ENCODE measurements around the gene AQP2.
A peak's percentile ranks its signal among the peaks of the same experiment; 100 is the strongest.

The AQP2 gene

GRCh38 chr12:49950273-49951251 is at the start of gene AQP2:
TSS of gene AQP2 (plus strand) at chr12:49950737. CDS start at chr12:49950831, 94 bp downstream.
- DNase-seq = no peak

- no peak for DNase-seq
These were observed 49.5 kb upstream of the AQP2 start for GRCh38 chr12:49901026-49901425.

- DNase-seq = no peak
These were observed 48.6 kb upstream of the AQP2 start for GRCh38 chr12:49901986-49902385.

- no peak for DNase-seq
These were observed 47.9 kb upstream of the AQP2 start for GRCh38 chr12:49902399-49903350.

- no peak for DNase-seq
These were observed 47.2 kb upstream of the AQP2 start for GRCh38 chr12:49903351-49903699.

GRCh38 chr12:49903700-49904423 is 46.7 kb upstream of the AQP2 start, which contains the start of gene FAIM2:
TSS of gene FAIM2 (minus strand) at chr12:49903900. CDS start at chr12:49903792, 108 bp downstream.
- peak; percentile 34 for DNase-seq

- no peak for DNase-seq
These were observed 45.9 kb upstream of the AQP2 start for GRCh38 chr12:49904601-49905000.

GRCh38 chr12:49905718-49906314 is 44.7 kb upstream of the AQP2 start:
- DNase-seq = no peak

- no peak for DNase-seq
These were observed 43.2 kb upstream of the AQP2 start for GRCh38 chr12:49907352-49907751.

GRCh38 chr12:49909356-49909755 is 41.2 kb upstream of the AQP2 start:
- no peak for DNase-seq

- no peak for DNase-seq
These were observed 40.7 kb upstream of the AQP2 start for GRCh38 chr12:49909826-49910225.

GRCh38 chr12:49910331-49911212 is 40.0 kb upstream of the AQP2 start:
- no peak for DNase-seq

GRCh38 chr12:49911213-49911605 is 39.3 kb upstream of the AQP2 start:
- no peak for DNase-seq

GRCh38 chr12:49912345-49913255 is 37.9 kb upstream of the AQP2 start:
- no peak for DNase-seq

- no peak for DNase-seq
These were observed 34.2 kb upstream of the AQP2 start for GRCh38 chr12:49916129-49916919.

GRCh38 chr12:49917166-49917787 is 33.3 kb upstream of the AQP2 start:
- DNase-seq = no peak

- DNase-seq = no peak
These were observed 32.8 kb upstream of the AQP2 start for GRCh38 chr12:49917788-49918173.

- no peak for DNase-seq
These were observed 30.2 kb upstream of the AQP2 start for GRCh38 chr12:49920241-49920914.

Data from stimulated activated CD4-positive, alpha-beta T cell treated with anti-CD3 and anti-CD28 coated beads, Interleukin-12 subunit alpha, Interleukin-12 subunit beta, amount 100 ng/mL, for 4 hours (primary cell).